HEK293 (cell line): ENCODE measurements around the gene PDC.

Experiments
- CTCF ChIA-PET: fragments of 350-600 bp; formaldehyde crosslinking; extraction: SDS; loops from one replicate; lab custom pipeline; 2021; ENCODE audit warnings: antibody characterized with exemption; lab: Yijun Ruan, JAX
- POLR2A ChIA-PET: fragments of 300-600 bp; formaldehyde crosslinking; extraction: SDS; loops from one replicate; lab custom pipeline; 2020; ENCODE audit warnings: antibody characterized with exemption, inconsistent platforms; lab: Yijun Ruan, JAX
- H3K27ac ChIP-seq: fragments of 200-500 bp; sonication (Bioruptor generic); 2 replicates; pipeline ENCODE4 v1.5.1; 2014; ENCODE audit warnings: low read depth, low read length, control low read depth, inconsistent platforms; ENCODE audit errors: extremely low read depth
- H3K36me3 ChIP-seq, 2 experiments: fragments of 200-500 bp in 1 of 2; sonication (Bioruptor generic) in 1 of 2; 1 replicate in 1 of 2; 2 replicates in 1 of 2; pipeline ENCODE4 v1.5.1; 2014 to 2017; ENCODE audit warnings: inconsistent platforms in 2 of 2, low read length in 2 of 2; ENCODE audit not compliant: control insufficient read depth in 2 of 2, insufficient read depth in 1 of 2
- H3K4me1 ChIP-seq: fragments of 200-500 bp; sonication (Bioruptor generic); 2 replicates; pipeline ENCODE4 v1.5.1; 2014; ENCODE audit warnings: mild to moderate bottlenecking, low read length, inconsistent platforms; ENCODE audit not compliant: control insufficient read depth, insufficient read depth
- H3K4me3 ChIP-seq: 2 replicates; pipeline ENCODE4 v1.5.1; 2011; ENCODE audit warnings: low read depth, mild to moderate bottlenecking, control low read depth, low read length, moderate library complexity
- H3K9me3 ChIP-seq: fragments of 200-500 bp; sonication (Bioruptor generic); 2 replicates; pipeline ENCODE4 v1.5.1; 2014; ENCODE audit warnings: low read depth, low read length, inconsistent platforms; ENCODE audit not compliant: control insufficient read depth, insufficient read depth
- FEZF1 ChIP-seq: fragments of 450-650 bp; formaldehyde crosslinking; IDR thresholded peaks from 2 replicates; pipeline ENCODE4 v1.5.1; 2016; ENCODE audit warnings: missing biosample characterization, missing genetic modification characterization
- GLI4 ChIP-seq: fragments of 450-650 bp; formaldehyde crosslinking; IDR thresholded peaks from 2 replicates; pipeline ENCODE4 v1.5.1; 2016; ENCODE audit warnings: missing biosample characterization, missing genetic modification characterization
- RBAK ChIP-seq: fragments of 450-650 bp; formaldehyde crosslinking; IDR thresholded peaks from 2 replicates; pipeline ENCODE4 v1.5.1; 2016; ENCODE audit warnings: missing biosample characterization, missing genetic modification characterization
- SP7 ChIP-seq: fragments of 450-650 bp; formaldehyde crosslinking; IDR thresholded peaks from 2 replicates; pipeline ENCODE4 v1.5.1; 2016; ENCODE audit warnings: missing biosample characterization, missing genetic modification characterization
- ZFP37 ChIP-seq: fragments of 450-650 bp; formaldehyde crosslinking; IDR thresholded peaks from 2 replicates; pipeline ENCODE4 v1.5.1; 2016; ENCODE audit warnings: missing biosample characterization, missing genetic modification characterization
- ZNF138 ChIP-seq: fragments of 450-650 bp; formaldehyde crosslinking; IDR thresholded peaks from 2 replicates; pipeline ENCODE4 v1.5.1; 2016; ENCODE audit warnings: missing biosample characterization, missing genetic modification characterization, borderline replicate concordance
- ZNF157 ChIP-seq: fragments of 450-650 bp; formaldehyde crosslinking; IDR thresholded peaks from 2 replicates; pipeline ENCODE4 v1.5.1; 2016; ENCODE audit warnings: missing biosample characterization, missing genetic modification characterization
- ZNF174 ChIP-seq: fragments of 450-650 bp; formaldehyde crosslinking; IDR thresholded peaks from 2 replicates; pipeline ENCODE4 v1.5.0; 2017; ENCODE audit warnings: missing biosample characterization, mild to moderate bottlenecking, missing genetic modification characterization
- ZNF366 ChIP-seq: fragments of 450-650 bp; formaldehyde crosslinking; conservative IDR thresholded peaks from 2 replicates; pipeline ENCODE4 v1.5.1; 2016; ENCODE audit warnings: missing biosample characterization, missing genetic modification characterization
- ZNF37A ChIP-seq: fragments of 450-650 bp; IDR thresholded peaks from 2 replicates; pipeline ENCODE4 v1.5.1; 2018; ENCODE audit warnings: missing biosample characterization, missing genetic modification characterization
- ZNF510 ChIP-seq: fragments of 450-650 bp; formaldehyde crosslinking; IDR thresholded peaks from 2 replicates; pipeline ENCODE4 v1.5.1; 2018; ENCODE audit warnings: mild to moderate bottlenecking, missing genetic modification characterization, missing biosample characterization; ENCODE audit not compliant: insufficient replicate concordance
- ZNF558 ChIP-seq: fragments of 450-650 bp; formaldehyde crosslinking; IDR thresholded peaks from 2 replicates; pipeline ENCODE4 v1.5.1; 2016; ENCODE audit warnings: missing biosample characterization, missing genetic modification characterization
- ZNF623 ChIP-seq: fragments of 450-650 bp; formaldehyde crosslinking; IDR thresholded peaks from 2 replicates; pipeline ENCODE4 v1.5.1; 2016; ENCODE audit warnings: missing biosample characterization, missing genetic modification characterization
- ZNF624 ChIP-seq: fragments of 450-650 bp; formaldehyde crosslinking; IDR thresholded peaks from 2 replicates; pipeline ENCODE4 v1.5.1; 2017; ENCODE audit warnings: missing biosample characterization, missing genetic modification characterization
- ZNF747 ChIP-seq: fragments of 450-650 bp; formaldehyde crosslinking; IDR thresholded peaks from 2 replicates; pipeline ENCODE4 v1.5.1; 2016; ENCODE audit warnings: missing biosample characterization, missing genetic modification characterization
- TF ChIP-seq, protein P1 (sequence below): fragments of 450-650 bp; formaldehyde crosslinking; IDR thresholded peaks from 2 replicates; pipeline ENCODE4 v1.5.1; 2017; ENCODE audit warnings: missing biosample characterization, missing genetic modification characterization
- TF ChIP-seq, protein P2 (sequence below): fragments of 450-650 bp; IDR thresholded peaks from 2 replicates; pipeline ENCODE4 v1.5.1; 2018; ENCODE audit warnings: missing biosample characterization, missing genetic modification characterization
- TF ChIP-seq, protein P3 (sequence below): fragments of 450-650 bp; formaldehyde crosslinking; IDR thresholded peaks from 2 replicates; pipeline ENCODE4 v1.5.1; 2016; ENCODE audit warnings: missing biosample characterization, missing genetic modification characterization, low read depth
- TF ChIP-seq, protein P4 (sequence below): fragments of 450-650 bp; formaldehyde crosslinking; conservative IDR thresholded peaks from 2 replicates; pipeline ENCODE4 v1.5.1; 2016; ENCODE audit warnings: low read depth, missing biosample characterization, missing genetic modification characterization
- TF ChIP-seq, protein P5 (sequence below): fragments of 450-650 bp; formaldehyde crosslinking; IDR thresholded peaks from 2 replicates; pipeline ENCODE4 v1.5.0; 2017; ENCODE audit warnings: missing biosample characterization, missing genetic modification characterization, borderline replicate concordance
- TF ChIP-seq, protein P6 (sequence below): fragments of 450-650 bp; formaldehyde crosslinking; IDR thresholded peaks from 2 replicates; pipeline ENCODE4 v1.5.1; 2017; ENCODE audit warnings: missing biosample characterization, missing genetic modification characterization

The PDC gene

DNA sequence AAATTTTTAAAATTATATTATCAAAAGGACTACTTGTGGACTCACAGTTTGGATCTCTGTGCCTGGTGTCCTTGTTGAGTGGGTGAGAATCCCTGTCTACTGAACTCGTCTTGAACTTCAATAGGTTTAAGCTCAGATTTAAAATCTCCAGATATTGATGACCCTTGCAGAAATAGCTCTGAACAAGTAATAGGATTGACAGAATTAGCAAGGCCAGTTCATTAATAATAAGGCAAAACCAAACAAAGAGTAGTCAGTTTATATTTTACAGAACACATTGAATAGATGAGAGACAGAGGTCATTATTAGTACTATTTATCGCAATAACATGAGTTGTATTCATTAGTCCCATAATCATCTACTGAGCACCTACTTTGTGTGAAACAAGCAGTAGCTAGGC, at the start of gene PDC:
Gene PDC, minus strand, starts transcription at position 101 of the 400 bp plus-strand sequence. CDS start 11,655 bp downstream, outside the sequence.
- Histone ChIP-seq H3K4me1 (no peaks in the 10 kb centered on the region), H3K36me3 (no peaks in the 10 kb centered on the region), H3K9me3 (no peaks in the 10 kb centered on the region), H3K4me3 (no peak within 1 kb of the TSS), H3K27ac (no peak within 1 kb of the TSS)
- CTCF ChIA-PET, result no interaction called here
- POLR2A ChIA-PET, result no interaction called here
- TF ChIP-seq ZNF138, result no peak
- TF ChIP-seq ZNF558 (tag by site-specific recombination), result no peak
- no peak for TF ChIP-seq SP7
- TF ChIP-seq ZNF510 (tag by site-specific recombination), result no peak
- no peak for TF ChIP-seq ZNF366 (tag by site-specific recombination)
- no peak for TF ChIP-seq ZNF174 (tag by site-specific recombination)
- TF ChIP-seq, protein P1, sequence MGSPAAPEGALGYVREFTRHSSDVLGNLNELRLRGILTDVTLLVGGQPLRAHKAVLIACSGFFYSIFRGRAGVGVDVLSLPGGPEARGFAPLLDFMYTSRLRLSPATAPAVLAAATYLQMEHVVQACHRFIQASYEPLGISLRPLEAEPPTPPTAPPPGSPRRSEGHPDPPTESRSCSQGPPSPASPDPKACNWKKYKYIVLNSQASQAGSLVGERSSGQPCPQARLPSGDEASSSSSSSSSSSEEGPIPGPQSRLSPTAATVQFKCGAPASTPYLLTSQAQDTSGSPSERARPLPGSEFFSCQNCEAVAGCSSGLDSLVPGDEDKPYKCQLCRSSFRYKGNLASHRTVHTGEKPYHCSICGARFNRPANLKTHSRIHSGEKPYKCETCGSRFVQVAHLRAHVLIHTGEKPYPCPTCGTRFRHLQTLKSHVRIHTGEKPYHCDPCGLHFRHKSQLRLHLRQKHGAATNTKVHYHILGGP (tag by site-specific recombination), result no peak
- TF ChIP-seq, protein P2, sequence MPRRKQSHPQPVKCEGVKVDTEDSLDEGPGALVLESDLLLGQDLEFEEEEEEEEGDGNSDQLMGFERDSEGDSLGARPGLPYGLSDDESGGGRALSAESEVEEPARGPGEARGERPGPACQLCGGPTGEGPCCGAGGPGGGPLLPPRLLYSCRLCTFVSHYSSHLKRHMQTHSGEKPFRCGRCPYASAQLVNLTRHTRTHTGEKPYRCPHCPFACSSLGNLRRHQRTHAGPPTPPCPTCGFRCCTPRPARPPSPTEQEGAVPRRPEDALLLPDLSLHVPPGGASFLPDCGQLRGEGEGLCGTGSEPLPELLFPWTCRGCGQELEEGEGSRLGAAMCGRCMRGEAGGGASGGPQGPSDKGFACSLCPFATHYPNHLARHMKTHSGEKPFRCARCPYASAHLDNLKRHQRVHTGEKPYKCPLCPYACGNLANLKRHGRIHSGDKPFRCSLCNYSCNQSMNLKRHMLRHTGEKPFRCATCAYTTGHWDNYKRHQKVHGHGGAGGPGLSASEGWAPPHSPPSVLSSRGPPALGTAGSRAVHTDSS (tag by site-specific recombination), result no peak
- no peak for TF ChIP-seq FEZF1 (tag by site-specific recombination)
- TF ChIP-seq ZNF747 (tag by site-specific recombination), result no peak
- TF ChIP-seq ZFP37 (tag by site-specific recombination), result no peak
- no peak for TF ChIP-seq RBAK (tag by site-specific recombination)
- no peak for TF ChIP-seq ZNF157
- TF ChIP-seq, protein P3, sequence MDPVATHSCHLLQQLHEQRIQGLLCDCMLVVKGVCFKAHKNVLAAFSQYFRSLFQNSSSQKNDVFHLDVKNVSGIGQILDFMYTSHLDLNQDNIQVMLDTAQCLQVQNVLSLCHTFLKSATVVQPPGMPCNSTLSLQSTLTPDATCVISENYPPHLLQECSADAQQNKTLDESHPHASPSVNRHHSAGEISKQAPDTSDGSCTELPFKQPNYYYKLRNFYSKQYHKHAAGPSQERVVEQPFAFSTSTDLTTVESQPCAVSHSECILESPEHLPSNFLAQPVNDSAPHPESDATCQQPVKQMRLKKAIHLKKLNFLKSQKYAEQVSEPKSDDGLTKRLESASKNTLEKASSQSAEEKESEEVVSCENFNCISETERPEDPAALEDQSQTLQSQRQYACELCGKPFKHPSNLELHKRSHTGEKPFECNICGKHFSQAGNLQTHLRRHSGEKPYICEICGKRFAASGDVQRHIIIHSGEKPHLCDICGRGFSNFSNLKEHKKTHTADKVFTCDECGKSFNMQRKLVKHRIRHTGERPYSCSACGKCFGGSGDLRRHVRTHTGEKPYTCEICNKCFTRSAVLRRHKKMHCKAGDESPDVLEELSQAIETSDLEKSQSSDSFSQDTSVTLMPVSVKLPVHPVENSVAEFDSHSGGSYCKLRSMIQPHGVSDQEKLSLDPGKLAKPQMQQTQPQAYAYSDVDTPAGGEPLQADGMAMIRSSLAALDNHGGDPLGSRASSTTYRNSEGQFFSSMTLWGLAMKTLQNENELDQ (tag by site-specific recombination), result no peak
- no peak for TF ChIP-seq ZNF37A (tag by site-specific recombination)

DNA sequence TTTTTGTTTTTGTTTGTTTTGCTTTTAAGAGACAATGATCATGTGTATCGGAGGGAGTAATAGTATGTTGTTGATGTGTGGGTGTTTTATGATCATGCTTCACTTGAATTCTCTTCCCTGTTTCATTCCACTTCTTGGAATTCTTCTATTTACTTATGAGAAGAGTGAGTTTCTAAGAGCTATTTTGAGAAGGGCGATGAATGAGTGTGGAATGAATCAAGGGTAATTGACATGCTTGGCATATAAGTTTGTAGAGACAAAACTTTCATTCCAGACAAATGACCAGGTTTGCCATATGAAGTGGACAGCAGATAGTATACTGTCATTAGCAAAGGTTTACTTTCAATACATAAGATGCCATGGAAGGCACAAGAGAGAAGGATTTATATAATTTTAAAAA, 42.3 kb upstream of the PDC start:
- H3K4me3 ChIP-seq, result no peak overlapping the region
- H3K4me1 ChIP-seq, result no peaks in the 10 kb centered on the region
- ChIA-PET POLR2A (no interaction called here), CTCF (no interaction called here)
- no peak overlapping the region for H3K27ac ChIP-seq
- TF ChIP-seq, protein P4, sequence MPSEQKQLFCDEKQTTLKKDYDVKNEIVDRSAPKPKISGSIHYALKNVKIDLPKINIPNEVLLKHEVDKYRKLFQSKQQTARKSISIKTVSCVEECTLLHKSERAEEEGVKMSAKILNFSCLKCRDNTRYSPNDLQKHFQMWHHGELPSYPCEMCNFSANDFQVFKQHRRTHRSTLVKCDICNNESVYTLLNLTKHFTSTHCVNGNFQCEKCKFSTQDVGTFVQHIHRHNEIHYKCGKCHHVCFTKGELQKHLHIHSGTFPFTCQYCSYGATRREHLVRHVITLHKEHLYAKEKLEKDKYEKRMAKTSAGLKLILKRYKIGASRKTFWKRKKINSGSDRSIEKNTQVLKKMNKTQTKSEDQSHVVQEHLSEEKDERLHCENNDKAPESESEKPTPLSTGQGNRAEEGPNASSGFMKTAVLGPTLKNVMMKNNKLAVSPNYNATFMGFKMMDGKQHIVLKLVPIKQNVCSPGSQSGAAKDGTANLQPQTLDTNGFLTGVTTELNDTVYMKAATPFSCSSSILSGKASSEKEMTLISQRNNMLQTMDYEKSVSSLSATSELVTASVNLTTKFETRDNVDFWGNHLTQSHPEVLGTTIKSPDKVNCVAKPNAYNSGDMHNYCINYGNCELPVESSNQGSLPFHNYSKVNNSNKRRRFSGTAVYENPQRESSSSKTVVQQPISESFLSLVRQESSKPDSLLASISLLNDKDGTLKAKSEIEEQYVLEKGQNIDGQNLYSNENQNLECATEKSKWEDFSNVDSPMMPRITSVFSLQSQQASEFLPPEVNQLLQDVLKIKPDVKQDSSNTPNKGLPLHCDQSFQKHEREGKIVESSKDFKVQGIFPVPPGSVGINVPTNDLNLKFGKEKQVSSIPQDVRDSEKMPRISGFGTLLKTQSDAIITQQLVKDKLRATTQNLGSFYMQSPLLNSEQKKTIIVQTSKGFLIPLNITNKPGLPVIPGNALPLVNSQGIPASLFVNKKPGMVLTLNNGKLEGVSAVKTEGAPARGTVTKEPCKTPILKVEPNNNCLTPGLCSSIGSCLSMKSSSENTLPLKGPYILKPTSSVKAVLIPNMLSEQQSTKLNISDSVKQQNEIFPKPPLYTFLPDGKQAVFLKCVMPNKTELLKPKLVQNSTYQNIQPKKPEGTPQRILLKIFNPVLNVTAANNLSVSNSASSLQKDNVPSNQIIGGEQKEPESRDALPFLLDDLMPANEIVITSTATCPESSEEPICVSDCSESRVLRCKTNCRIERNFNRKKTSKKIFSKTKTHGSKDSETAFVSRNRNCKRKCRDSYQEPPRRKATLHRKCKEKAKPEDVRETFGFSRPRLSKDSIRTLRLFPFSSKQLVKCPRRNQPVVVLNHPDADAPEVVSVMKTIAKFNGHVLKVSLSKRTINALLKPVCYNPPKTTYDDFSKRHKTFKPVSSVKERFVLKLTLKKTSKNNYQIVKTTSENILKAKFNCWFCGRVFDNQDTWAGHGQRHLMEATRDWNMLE (tag by site-specific recombination), result no peak
- TF ChIP-seq ZNF510 (tag by site-specific recombination) (no peak), GLI4 (tag by site-specific recombination) (no peak), ZNF623 (no peak), ZNF624 (tag by site-specific recombination) (no peak)
- TF ChIP-seq, protein P5, sequence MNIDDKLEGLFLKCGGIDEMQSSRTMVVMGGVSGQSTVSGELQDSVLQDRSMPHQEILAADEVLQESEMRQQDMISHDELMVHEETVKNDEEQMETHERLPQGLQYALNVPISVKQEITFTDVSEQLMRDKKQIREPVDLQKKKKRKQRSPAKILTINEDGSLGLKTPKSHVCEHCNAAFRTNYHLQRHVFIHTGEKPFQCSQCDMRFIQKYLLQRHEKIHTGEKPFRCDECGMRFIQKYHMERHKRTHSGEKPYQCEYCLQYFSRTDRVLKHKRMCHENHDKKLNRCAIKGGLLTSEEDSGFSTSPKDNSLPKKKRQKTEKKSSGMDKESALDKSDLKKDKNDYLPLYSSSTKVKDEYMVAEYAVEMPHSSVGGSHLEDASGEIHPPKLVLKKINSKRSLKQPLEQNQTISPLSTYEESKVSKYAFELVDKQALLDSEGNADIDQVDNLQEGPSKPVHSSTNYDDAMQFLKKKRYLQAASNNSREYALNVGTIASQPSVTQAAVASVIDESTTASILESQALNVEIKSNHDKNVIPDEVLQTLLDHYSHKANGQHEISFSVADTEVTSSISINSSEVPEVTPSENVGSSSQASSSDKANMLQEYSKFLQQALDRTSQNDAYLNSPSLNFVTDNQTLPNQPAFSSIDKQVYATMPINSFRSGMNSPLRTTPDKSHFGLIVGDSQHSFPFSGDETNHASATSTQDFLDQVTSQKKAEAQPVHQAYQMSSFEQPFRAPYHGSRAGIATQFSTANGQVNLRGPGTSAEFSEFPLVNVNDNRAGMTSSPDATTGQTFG (tag by site-specific recombination), result no peak
- TF ChIP-seq, protein P6, sequence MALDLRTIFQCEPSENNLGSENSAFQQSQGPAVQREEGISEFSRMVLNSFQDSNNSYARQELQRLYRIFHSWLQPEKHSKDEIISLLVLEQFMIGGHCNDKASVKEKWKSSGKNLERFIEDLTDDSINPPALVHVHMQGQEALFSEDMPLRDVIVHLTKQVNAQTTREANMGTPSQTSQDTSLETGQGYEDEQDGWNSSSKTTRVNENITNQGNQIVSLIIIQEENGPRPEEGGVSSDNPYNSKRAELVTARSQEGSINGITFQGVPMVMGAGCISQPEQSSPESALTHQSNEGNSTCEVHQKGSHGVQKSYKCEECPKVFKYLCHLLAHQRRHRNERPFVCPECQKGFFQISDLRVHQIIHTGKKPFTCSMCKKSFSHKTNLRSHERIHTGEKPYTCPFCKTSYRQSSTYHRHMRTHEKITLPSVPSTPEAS (tag by site-specific recombination), result no peak
- H3K36me3 ChIP-seq, result no peaks in the 10 kb centered on the region
- H3K9me3 ChIP-seq, result no peaks in the 10 kb centered on the region
